OCI-LY7 (cell line): Measurements from ENCODE around the gene PWP1.

Experiments
- EZH2phosphoT487 ChIP-seq: fragments of 200-600 bp; sonication (generic); IDR thresholded peaks from 2 replicates; pipeline ENCODE4 v1.6.1; 2018; ENCODE audit warnings: low read depth, borderline replicate concordance, mild to moderate bottlenecking, mixed run types, antibody characterized with exemption, low read length, moderate library complexity, mixed read lengths
- TF ChIP-seq, protein P1 (sequence below): fragments of 200-600 bp; sonication (generic); conservative IDR thresholded peaks from 2 replicates; pipeline ENCODE4 v1.5.1; 2014; ENCODE audit warnings: mild to moderate bottlenecking, antibody characterized with exemption, low read length, moderate library complexity, mixed read lengths

- no peak for TF ChIP-seq EZH2phosphoT487
- TF ChIP-seq, protein P1, sequence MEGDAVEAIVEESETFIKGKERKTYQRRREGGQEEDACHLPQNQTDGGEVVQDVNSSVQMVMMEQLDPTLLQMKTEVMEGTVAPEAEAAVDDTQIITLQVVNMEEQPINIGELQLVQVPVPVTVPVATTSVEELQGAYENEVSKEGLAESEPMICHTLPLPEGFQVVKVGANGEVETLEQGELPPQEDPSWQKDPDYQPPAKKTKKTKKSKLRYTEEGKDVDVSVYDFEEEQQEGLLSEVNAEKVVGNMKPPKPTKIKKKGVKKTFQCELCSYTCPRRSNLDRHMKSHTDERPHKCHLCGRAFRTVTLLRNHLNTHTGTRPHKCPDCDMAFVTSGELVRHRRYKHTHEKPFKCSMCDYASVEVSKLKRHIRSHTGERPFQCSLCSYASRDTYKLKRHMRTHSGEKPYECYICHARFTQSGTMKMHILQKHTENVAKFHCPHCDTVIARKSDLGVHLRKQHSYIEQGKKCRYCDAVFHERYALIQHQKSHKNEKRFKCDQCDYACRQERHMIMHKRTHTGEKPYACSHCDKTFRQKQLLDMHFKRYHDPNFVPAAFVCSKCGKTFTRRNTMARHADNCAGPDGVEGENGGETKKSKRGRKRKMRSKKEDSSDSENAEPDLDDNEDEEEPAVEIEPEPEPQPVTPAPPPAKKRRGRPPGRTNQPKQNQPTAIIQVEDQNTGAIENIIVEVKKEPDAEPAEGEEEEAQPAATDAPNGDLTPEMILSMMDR, result no peak
Observed at GRCh38 chr12:107663277-107663676, 22.3 kb upstream of the PWP1 start.
